NOMO-1 treated with dmso at 0.1 percent for 144 hours (cell line): Measurements from ENCODE around the gene STK32B.

Experiments used
- DNase-seq: peaks from one replicate; lab custom pipeline; 2025; ENCODE audit not compliant: unreplicated experiment; lab: John Stamatoyannopoulos, UW

STK32B gene

GRCh38 chr4:5463361-5463760 lies 412.1 kb downstream of the STK32B start:
- no peak for DNase-seq

DNA sequence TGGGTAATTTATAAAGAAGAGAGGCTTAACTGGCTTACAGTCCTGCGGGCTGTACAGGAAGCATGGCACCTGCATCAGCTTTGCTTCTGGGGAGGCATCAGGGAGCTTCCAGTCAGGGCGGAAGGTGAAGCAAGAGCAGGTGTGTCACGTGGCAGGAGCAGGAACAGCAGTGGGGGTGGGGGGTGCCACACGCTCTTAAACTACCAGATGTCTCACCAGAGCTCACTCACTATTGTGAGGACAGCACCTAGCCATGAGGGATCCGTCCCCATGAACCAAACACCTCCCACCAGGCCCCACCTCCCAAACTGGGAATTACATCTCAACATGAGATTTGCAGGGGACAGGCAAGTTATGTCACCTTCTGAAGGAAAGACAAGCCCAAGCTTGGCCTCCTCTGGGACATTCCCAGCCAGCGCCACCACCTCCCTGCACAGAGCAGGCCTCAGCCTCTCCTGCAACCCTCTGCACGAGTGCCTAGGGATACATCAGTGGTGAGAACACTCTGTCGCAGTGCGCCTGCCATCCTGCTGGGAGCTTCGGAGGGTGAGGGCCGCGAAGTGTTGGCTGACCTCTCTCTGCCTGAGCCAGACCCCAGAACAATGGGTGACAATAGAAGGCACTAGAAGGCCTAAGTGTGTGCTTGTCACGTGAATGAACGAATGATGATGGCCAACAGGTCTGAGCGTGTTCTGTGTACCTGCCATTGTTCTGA lies 412.8 kb downstream of the STK32B start:
- DNase-seq, result no peak

DNA sequence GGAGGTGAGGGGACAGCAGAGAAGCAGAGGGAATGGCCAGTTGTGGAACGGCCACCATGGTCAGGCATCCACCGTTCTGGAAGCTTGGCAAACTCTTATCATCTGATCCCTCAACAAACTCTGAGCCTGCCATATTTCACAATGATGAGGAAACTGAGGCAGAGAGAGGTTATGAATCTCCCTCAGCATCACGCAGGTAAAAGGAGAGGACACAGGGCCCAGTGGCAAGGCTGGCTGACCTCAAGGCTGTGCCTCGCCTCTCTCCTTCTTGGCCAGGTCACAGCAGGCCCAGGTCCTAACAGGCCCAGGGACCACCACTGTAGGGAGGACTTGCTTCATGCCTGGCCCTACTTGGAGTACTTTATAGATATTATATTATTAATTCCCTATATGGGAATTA lies 414.2 kb downstream of the STK32B start:
- DNase-seq, result no peak

GRCh38 chr4:5465956-5466355 lies 414.7 kb downstream of the STK32B start:
- no peak for DNase-seq

- no peak for DNase-seq
Measured at GRCh38 chr4:5467111-5467510, 415.8 kb downstream of the STK32B start.

DNA sequence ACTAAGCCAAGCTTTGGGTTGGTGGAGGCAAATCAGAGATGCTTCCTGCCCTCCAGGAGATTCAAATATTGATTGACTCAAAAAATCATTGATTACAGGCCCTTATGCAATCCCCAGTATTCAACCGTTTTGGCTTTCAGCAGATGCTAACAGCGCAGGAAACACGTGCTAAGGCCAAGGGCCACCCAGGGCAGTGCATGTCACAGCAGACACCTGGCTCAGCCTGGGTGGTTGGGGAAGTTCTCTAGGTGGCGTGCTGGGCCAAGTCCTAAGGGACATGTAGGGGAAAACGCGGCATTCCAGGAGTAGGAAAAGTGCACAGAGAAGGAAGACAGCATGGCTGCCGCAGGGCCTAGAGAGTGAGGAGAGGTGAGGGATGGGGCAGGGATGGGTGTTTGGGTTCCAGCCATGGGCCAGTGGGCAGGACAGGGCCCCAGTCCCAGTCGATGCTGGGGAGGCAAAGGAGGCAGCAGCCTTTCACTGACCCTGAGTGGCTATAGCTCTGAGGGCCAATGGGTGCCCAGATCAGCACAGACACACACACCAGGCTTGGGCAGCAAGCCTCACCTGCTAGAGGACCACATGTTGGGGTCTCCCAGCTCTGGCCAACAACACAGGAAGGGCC lies 418.0 kb downstream of the STK32B start:
- no peak for DNase-seq

DNA sequence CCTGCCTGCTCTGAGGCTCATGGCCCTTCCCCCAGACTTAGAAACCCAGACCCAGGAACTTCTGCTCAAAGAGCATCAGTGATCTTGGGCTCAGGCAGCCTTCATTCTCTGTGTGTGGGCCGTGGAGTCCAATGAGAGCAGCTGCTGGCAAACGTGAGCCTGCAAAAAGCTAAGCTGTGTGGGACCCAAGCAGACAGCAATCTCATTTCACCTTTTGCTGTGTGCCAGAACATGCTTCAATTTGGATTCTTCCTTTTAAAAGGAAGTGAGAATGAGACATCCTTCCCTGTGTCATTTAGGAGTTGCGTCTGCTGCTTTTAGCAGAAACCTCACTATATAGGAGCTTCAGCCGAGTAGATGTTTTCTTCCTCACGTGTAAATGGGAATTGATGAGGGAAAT lies 418.6 kb downstream of the STK32B start:
- no peak for DNase-seq

DNA sequence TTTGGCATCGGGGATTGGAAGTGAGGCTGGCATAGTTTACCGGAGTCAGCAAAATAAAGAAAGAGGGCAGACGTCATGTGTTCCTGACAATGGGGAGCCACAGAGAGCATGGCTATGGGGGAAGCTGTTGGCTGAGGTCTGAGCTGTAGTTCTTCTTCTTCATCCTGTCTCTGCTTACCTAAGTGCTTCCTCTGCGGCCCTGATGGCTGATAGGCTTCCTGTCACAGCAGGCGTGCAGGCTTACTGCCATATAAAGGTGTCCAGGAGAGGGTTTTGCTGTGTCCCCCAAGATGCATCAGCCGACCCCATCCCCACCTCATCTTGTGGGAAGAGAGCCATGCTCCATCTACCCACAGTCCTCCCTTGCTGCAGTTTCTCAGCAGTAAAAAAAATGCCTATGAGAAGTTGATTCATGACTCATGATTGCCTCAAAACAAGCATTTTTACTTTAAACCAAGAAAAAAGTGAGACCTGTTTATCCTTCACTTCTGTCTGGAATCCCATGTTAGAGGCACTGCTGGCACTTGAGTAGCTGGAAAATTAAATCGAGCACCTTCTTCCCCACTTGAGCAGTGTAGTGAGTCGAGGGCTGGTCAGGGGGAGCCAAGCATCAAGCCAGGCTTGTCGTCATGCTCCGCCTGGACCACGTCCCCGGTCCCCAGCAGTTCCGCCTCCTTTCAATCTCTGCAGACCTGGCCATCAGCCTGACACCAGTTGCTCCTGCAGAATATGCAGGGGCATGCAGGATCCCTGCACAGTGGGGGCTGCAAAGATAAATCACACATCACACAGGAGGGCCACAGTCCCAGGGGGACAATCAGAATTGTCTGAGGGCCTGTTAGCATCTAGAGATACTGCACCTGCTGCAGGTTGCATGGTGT lies 419.3 kb downstream of the STK32B start:
- DNase-seq, result no peak

DNA sequence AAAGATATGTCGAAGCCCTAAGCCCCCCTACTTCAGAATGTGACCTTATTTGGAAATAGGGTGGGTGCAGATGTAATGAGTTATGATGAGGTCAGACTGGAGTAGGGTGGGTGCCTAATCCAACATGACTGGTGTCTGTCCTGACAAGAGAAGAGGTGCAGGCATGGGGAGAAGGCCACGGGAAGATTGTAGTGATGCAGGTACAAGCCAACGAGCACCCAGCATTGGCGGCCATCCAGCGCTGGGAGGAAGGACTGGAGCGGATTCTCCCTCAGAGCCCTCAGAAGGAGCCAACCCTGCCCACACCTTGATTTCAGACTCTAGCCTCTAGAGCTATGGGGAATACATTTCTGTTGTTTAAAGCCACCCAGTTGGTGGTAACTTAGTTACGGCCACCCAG lies 419.9 kb downstream of the STK32B start:
- no peak for DNase-seq

DNA sequence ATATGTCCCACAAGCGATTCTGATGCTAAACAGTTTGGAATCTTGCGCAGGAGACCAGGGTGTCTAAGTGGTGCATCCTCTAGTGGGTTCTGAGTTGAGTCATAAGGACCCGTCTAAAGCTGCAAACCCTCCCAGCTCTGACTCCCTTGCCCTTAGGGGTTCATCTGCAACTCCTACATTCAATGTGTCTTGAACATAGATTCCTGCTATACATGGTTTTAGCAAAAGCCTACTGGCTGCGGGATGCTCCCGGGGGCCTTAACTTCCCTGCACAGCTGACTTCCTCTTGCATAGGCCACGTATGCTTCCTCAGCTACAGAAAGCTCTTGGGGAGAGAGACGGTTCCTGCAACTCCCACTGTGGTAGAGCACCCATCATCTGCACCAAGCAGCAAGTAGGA lies 420.4 kb downstream of the STK32B start:
- no peak for DNase-seq

DNA sequence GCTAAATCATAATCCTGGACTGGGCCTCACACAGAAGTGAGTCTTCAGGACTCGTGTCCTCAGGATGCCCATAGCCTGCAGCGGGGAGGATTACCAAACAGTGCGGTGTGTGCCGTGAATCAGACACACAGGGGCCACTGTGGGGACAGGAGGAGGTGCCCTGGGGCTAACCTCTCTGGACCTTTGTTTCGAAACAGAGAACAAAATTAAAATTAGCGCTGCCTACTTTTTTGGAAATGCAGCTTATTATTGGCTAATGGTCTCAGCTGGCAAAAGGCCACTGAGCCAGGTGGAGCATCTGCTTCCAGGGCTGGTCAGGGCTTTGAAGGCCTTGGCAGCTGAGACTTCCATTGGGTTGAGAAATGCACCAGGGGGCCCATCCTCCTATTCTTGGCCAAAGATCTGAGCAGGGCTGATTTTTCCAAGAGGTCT lies 420.9 kb downstream of the STK32B start:
- DNase-seq, result no peak

GRCh38 chr4:5473125-5473524 lies 421.8 kb downstream of the STK32B start:
- no peak for DNase-seq

- DNase-seq, result no peak
Measured at GRCh38 chr4:5474756-5475155, 423.5 kb downstream of the STK32B start.

- DNase-seq, result no peak
Measured at GRCh38 chr4:5477613-5478012, 426.3 kb downstream of the STK32B start.

DNA sequence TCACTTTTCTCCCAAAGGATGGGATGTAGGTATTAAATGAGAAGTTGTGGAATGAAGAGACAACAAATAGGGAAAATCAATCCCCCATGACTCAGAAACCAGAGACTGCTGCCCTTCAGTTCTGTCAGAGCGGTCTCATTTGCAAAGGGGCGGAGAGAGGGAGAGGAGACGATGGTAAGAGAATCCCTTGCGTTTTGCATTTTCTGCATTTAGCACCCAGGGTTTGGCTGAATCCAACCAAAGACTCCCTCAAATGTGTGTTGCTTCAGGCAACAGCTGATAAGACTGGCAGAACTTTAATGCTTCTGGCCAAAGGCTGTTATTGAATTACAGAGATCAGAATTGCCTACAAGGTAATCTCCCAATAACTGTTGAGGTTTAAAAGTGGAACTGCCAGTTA lies 426.9 kb downstream of the STK32B start:
- DNase-seq, result no peak

DNA sequence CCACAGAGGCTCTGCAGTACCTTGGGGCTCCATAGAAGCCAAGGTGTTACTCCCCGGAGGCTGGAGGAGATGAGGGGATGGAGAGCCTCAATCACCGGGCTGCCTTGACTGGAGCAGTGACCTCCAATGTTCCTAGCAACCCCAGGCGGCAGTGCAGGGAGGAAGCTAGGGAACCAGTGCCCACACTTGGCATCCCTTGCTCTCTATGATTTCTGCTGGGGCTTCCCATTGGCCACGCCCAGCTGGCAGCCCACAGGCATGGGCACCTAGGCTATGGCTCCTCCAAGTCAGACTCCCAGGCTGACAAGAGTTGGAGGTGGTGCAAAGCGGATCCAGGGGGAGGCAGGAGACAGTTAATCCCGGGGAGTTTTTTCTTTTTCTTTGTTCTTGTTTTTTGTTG lies 427.4 kb downstream of the STK32B start:
- DNase-seq, result no peak

- no peak for DNase-seq
Measured at GRCh38 chr4:5479518-5480060, 428.3 kb downstream of the STK32B start.

GRCh38 chr4:5488413-5488812 lies 437.1 kb downstream of the STK32B start:
- DNase-seq, result no peak

DNA sequence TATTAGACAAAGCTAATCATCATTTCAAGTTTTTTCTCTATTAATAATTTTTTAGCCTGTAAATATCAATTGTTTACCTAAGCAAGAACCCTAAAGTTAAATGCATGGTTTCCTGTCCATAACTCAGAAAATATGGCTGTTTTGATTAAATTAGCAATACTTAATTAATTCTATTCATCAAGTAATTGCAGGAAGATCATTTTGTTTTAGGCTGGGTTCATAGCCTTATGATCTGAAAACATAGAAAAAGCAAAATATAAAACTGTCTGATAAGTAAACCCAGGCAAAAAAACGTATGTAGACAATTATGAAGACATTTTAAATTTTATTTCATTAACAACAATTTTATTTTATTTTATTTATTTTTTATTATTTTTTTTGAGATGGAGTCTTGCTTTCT lies 438.0 kb downstream of the STK32B start:
- DNase-seq, result no peak

DNA sequence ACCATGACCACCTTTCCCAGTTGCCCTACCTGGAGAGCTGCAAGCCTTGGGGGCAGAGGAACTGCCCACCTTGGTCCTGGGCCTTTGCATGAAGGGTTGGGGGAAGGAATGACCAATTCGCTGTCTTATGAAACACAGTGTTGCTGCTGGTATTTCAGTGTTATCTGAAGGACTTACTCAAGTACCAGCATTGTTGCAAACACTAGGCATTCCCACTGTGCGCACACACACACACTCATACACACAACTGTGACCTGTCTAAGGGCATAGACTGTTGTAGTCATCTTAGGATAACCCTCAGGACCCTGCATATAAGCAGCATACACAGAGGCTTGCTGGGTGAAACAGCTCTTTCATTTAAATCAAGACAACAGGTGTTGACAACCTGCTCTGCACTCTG lies 446.2 kb downstream of the STK32B start:
- DNase-seq, result no peak

DNA sequence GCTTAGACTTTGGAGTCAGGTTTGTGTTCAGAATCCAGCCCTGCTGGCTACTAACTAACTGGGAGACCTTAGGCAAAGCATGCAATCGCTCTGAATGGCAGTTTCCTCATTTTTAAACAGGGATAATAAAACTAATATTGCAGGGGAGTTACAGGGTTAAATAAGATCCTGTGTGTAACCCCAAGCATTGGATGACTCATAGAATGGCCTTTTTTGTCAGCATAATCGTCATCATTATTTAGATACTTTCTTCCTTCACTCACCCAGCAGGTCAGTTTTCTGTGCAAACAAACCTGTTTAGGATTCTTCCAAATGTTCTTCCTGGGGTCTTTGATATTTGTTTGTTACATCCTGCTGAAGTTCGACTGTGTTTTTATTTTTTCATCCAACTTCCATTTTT lies 448.9 kb downstream of the STK32B start:
- no peak for DNase-seq
